Forelimb muscle (tissue), 1 donor: Measurements from ENCODE around the gene CELF4. TPM values are rescaled to one million over a fixed set of nuclear protein-coding genes. Genes with fewer than 3 reads are reported as not detected.
"Not testable (repeated sequence)": the region's sequence is repeated elsewhere in the genome, so short reads cannot be mapped to it uniquely, and the experiment has no call there.

Experiments used
- DNase-seq: peaks from one replicate; pipeline ENCODE4 v3.0.0-alpha.2; 2013; ENCODE audit warnings: low read depth
- polyA plus RNA-seq: library from polyadenylated mRNA; unstranded; fragments of 120-200 nt; gene quantifications from one replicate; pipeline ENCODE4 v1.2.1, GENCODE V29; 2013; ENCODE audit not compliant: insufficient read length

The CELF4 gene
- polyA plus RNA-seq, 1 donor: 1.1 TPM

DNA sequence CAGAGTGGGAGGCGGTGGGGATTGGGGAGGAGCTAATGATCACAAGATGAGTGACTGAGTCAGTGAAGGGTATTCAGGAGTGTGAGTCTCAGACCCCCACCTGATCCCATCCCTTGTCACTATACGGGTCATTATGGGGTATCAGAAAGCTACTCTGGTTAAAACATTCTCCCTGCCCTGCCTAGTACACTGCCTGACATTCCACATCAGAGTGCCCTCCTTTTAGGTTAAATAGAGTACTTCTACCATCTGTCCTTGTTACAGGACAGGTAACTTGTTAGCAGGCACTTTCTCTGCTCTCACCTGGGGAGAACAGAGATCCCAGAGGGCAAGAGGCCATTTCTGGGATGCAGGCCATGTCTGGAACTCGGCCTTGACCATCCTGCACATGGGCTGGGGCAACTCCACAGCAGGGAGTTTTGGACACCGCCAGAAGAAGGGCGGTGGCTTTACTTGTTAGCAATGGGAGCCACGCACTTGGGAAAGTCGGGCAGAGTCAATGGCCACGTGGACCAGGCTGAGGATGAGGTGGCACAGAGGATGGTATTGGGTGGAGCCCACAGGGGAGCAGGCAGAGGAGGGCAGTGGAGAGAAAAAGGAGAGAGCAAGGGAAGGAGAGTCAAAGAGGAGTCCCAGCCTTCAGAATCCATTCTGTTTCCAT is 98.5 kb downstream of the CELF4 start:
- no peak for DNase-seq

DNA sequence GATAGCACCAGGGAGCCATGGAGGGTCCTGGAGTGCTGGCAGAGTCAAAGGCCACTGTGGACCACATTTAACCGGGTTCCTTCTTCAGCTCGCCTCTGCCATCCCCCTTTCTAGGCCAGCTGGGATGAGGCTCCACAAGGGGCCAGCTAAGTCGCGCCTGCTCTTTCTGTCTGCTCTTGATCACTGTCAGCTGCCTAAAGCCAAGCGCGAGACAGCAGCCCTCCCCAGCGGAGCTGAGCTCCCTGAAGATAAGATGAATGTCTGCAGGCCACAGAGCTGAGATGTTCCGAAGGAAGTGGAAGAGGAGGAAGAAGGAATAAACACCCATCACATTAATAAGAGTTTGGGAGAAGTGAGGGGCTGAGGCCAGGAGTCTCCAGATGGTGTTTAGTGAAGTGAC is 99.6 kb downstream of the CELF4 start:
- DNase-seq: no peak

DNA sequence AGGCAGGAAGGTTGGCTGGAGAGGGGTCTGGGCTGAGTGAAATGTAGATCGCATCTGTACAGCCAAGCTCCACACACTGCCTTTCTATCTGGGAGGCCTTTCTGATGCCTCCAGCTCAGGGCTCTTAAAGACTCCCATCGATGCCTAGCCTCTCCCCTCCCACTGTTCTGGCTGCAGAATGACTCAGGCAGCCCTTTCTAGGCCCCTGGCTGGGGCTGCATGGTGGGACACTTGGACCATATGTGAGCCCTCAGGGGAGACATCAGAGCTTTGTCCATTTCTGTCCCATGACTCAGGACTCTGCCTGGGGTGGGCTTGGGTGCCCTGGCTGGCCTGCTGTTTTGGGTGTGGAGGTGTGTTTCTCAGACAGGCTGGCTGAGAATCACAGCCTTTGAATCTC is 101.3 kb downstream of the CELF4 start:
- no peak for DNase-seq

DNA sequence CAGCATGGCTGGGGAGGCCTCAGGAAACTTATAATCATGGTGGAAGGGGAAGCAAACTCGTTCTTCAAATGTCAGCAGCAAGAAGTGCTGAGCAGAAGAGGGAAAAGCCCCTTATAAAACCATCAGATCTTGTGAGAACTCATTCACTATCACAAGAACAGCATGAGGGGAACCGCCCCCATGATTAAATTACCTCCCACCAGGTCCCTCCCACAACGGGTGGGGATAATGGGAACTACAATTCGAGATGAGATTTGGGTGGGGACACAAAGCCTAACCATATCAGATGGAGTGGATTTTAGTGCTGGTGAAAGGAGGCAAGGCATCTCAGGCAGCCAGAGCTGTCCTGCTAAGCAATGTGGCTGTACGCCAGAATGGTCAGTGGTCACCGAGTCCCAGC is 104.3 kb downstream of the CELF4 start:
- DNase-seq: not testable (repeated sequence)

DNA sequence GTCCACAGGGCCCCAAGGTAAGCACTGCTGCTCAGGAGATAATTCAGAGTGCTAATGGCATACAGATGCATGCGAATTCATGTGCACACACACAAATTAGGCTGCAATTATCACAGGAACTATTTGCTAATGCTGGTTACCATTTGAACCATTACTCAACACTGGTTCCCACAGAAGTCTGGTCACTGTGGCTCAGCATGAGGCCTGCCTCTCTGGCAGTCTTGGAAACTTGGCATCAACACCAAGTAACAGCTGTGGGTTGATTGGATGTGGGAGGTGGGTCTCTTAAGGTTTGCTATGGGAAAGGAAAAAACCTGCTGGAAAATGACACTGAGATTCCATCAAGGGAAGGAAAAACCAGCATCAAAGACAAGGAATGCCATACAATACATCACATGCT is 105.0 kb downstream of the CELF4 start:
- DNase-seq: no peak

DNA sequence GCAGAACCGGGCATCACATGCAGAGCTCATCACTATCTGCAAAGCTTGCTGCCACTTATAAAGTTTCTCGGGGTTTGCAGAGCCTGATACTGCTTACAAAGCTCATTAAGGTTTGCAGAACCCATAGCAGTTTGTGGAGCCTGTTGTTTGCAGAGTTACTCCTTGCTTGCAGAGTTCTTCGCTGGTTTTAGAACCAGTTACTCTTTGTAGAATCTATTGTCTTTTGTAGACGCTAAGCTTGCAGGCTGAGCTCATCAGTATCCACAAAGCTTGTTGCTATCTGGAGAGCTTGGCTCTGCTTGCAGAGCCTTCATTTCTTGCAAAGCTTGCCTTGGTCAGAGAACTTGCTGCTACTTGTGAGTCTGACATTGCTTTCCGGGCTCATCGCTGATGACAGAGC is 106.9 kb downstream of the CELF4 start:
- no peak for DNase-seq

DNA sequence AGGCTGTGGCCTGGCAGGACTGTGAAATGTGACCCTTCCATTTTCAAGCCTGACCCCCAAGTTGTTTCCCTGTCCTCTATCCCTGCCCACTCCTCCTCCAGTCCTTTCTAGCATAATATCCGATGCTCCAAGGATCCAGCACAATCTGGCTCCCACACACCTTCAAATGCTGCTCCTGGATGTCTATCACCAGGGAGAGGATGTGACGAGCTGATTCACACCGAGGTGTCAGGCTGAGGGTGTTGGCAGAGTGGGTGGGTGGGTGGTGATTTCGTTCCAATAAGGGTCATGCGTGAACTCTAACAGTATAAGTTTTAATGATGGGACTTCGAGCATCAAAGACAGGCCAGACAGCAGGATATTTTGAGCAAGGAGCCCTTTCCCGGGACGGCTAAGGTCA is 107.8 kb downstream of the CELF4 start:
- DNase-seq: no peak

DNA sequence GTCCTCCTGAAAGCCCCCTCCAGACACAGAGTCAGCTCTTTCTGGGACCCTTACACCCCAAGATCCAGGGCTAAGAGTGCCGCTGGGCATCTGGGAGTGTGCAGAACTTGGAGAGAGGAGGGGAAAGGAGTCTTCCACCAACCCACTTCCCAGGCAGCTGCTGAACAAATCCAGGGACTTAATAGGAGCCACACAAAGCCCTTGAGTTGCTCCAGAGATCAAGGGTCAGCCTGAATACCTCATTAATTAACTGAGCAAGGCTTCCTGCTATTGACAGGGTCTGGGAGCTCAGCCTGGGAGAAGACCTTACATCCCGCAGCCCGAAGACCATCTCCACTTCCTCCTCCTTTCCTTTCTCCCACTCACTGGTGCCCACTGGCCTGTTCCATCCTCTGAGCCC is 108.3 kb downstream of the CELF4 start:
- no peak for DNase-seq

GRCh38 chr18:37456873-37457272 is 108.7 kb downstream of the CELF4 start:
- no peak for DNase-seq

GRCh38 chr18:37456395-37456794 is 109.2 kb downstream of the CELF4 start:
- DNase-seq: no peak

DNA sequence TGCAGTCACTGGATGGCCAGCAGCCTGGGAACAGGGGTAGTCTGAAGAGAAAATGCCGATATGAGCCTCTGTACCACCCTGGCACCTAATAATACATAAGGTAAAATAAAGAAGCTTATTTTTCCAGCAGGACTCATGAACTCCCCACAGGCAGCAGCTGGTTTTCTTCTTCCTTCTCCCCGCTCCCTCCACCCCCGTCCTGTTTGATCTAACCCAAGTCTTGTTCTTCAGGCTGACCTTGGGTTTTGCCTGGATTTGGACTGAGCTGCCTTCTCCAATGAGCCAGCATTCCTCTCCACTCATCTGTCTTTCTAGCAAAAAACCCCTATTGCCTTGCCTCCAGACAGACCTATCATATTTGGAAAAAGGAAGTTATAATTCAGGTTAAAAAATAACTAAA is 111.8 kb downstream of the CELF4 start:
- DNase-seq: no peak

- no peak for DNase-seq
These were observed 112.8 kb downstream of the CELF4 start for GRCh38 chr18:37452682-37453385.

DNA sequence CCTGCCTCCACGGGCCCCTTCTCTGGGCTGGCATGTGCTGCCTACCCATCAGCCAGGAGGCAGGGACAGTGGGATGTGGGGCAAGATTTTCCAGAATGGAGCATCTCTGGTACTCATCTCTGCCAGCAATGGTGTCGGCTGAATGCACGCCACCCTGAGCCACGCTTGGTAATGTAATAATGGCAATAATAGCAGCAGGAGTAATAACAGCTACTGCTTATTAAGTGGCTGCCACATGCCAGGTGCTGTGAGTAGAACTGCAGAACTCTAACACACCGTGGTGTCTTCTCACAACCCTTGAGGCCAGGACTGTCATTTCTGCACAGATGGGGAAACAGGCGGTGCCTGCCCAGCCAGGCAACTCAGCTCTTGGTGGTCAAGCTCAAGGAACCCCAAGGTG is 113.6 kb downstream of the CELF4 start:
- DNase-seq: no peak

DNA sequence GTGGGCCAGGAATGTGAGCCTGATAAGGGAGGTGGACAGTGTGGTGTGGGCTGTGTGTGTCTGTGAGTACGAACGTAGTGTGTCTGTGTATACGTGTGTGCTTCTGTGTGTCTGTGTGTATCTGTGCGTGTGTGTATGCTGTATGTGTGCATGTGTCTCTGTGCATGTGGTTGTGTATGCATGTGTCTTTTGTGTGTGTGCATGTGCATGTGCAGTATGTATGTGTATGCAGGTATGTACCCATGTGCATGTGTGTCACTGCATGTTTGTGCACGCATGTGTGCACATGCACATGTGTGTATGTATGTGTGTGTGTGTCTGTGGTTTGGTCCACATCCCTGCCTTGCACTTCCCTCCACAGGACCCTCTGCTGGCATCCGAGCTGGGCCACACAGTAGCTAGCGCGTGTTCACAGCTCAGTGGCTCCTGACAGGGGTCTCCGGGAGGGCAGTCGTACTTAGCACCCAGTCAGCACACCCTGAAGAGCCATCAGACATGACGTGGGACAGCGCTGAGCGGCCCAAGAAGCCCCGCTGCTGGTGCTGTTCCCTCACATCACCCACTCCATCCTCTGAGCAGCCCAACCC is 114.3 kb downstream of the CELF4 start:
- no peak for DNase-seq

DNA sequence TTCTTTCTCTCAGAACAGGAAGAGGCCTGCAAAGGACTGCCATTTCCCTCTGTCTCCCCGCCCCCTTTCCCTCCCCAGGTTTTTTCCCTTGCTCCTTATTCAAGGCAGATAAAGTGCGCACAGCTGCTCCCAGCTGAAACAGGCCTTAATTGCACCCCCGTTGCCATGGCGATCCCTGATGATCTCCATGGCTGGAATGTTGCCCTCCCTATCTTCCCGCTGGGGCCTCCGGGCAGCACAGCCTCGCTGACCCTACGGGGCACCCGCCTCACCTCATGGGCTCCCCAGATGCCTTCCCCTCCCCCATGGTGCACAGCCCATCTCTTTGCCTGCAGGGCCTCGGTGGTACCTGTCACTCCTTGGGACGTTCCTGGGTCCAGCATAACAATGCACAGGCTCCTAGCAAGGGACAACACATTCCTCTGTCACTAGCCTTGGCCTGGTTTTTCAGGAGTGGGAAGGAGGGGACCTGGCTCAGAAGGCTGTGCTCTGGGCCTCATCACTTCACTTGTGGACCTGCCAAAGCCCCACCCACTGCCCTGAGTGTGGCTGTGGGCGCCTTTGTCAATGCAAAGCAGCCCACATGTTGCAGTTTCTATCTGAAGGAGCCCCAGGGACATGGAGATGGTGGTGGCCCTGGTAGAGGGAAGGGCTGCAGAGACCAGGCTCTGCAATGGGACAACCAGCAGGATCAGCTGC is 115.0 kb downstream of the CELF4 start:
- DNase-seq: no peak

- DNase-seq: no peak
These were observed 116.0 kb downstream of the CELF4 start for GRCh38 chr18:37449618-37450017.

DNA sequence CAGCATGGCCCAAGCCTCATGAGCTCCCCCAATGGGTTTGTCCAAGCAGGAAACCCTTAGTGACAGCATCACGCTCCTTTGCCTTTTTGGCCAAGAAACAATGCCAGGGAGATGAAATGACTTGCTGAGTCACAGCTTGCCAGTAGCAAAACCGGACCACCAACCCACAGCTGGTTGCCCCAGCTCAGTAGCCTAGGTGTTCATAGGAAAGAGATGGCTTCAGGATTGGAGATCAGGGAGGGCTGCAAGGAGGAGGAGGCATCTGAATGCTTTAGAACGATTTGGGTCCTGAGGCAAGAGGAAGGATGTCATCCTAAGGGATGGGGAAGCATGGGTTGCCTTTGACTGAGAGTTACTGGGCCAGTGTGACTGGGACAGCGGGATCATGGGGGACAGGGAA is 116.7 kb downstream of the CELF4 start:
- DNase-seq: no peak

- DNase-seq: no peak
These were observed 117.4 kb downstream of the CELF4 start for GRCh38 chr18:37447962-37448888.

GRCh38 chr18:37445836-37446235 is 119.8 kb downstream of the CELF4 start:
- no peak for DNase-seq

- no peak for DNase-seq
These were observed 120.2 kb downstream of the CELF4 start for GRCh38 chr18:37445368-37445767.

DNA sequence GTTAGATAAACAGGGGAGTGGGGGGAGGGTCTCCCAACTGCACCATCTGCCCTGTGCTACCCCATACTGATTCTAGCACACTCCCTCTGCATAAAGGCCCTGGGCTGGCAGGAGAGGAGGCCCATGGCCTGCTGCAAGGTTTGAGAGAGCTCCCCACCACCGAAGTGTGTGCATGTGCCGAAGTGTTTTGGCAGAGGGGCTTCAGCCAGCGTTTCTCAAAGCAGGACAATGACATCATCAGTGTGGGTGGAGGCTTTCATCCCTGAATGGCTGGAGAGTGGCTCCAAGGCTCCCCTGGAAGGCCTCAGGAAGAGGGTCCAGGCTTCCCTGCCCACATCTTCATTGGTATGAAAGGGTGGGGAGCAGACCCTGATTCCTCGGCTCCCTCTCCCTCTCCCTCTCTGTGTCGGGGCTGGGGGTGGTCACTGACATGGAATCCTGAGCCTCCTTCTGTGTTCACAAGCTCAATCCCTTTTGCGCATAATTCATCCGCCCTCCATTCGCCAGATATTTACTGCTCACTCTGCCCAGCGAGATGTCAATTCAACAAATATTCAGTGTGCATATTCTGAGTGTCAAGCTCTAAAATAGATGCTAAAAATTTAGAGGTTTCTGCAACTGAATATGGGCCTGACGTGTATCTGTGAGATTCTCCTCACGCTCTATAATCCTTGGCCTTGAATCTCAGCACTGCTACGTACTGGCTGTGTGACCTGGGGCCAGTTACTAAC is 122.1 kb downstream of the CELF4 start:
- no peak for DNase-seq
